ENCODE measurements around the gene CLASP2. TPM values are rescaled to one million over a fixed set of nuclear protein-coding genes. Genes with fewer than 3 reads are reported as not detected.
"Not testable (repeated sequence)": the region's sequence is repeated elsewhere in the genome, so short reads cannot be mapped to it uniquely, and the experiment has no call there.

The CLASP2 gene
- total RNA-seq (2012; rRNA removed): 35.0 and 35.6 TPM in 2 replicates

- Histone ChIP-seq H3K27me3 (ENCODE audit: control insufficient read depth, insufficient read depth, low read length) (no peaks in the 10 kb centered on the region), H3K9ac (ENCODE audit: low read depth, low read length) (peak within 1 kb of the TSS; percentile 91), H3K36me3 (ENCODE audit: insufficient read depth, low read length) (no peaks in the 10 kb centered on the region), H3K4me3 (ENCODE audit: low read length) (peak within 1 kb of the TSS; percentile 96), H3K9me3 (replicated peaks; ENCODE audit: low read length) (no peaks in the 10 kb centered on the region), H3K4me2 (ENCODE audit: low read length) (peak within 1 kb of the TSS; percentile 88), H3K4me1 (ENCODE audit: control insufficient read depth, insufficient read depth, low read length) (peaks cover 18% of the 10 kb centered on the region)
Observed at GRCh38 chr3:33717866-33718594, at the start of gene CLASP2. Gene CLASP2 (minus strand): TSS chr3:33718254. CDS start chr3:33718002, 252 bp downstream.

- Histone ChIP-seq H3K27me3 (ENCODE audit: control insufficient read depth, insufficient read depth, low read length) (no peaks in the 10 kb centered on the region), H3K36me3 (ENCODE audit: insufficient read depth, low read length) (no peaks in the 10 kb centered on the region), H3K4me2 (ENCODE audit: low read length) (no peak overlapping the region), H3K9ac (ENCODE audit: low read depth, low read length) (no peak overlapping the region), H3K9me3 (replicated peaks; ENCODE audit: low read length) (no peaks in the 10 kb centered on the region), H3K4me3 (ENCODE audit: low read length) (no peak overlapping the region), H3K4me1 (ENCODE audit: control insufficient read depth, insufficient read depth, low read length) (no peaks in the 10 kb centered on the region)
Observed at GRCh38 chr3:33758864-33759263, 40.8 kb upstream of the CLASP2 start.

- no peaks in the 10 kb centered on the region for H3K4me1 ChIP-seq (ENCODE audit: control insufficient read depth, insufficient read depth, low read length)
- no peaks in the 10 kb centered on the region for H3K27me3 ChIP-seq (ENCODE audit: control insufficient read depth, insufficient read depth, low read length)
- no peaks in the 10 kb centered on the region for H3K9me3 ChIP-seq (replicated peaks; ENCODE audit: low read length)
- no peak overlapping the region for H3K4me3 ChIP-seq (ENCODE audit: low read length)
- no peak overlapping the region for H3K9ac ChIP-seq (ENCODE audit: low read depth, low read length)
- H3K4me2 ChIP-seq (ENCODE audit: low read length): no peak overlapping the region
- no peaks in the 10 kb centered on the region for H3K36me3 ChIP-seq (ENCODE audit: insufficient read depth, low read length)
Observed at GRCh38 chr3:33758281-33758680, 40.2 kb upstream of the CLASP2 start.

GRCh38 chr3:33754391-33754790 lies 36.3 kb upstream of the CLASP2 start:
- not testable (repeated sequence) for H3K4me3 ChIP-seq (ENCODE audit: low read length); H3K9ac ChIP-seq (ENCODE audit: low read depth, low read length); H3K4me2 ChIP-seq (ENCODE audit: low read length); H3K9me3 ChIP-seq (replicated peaks; ENCODE audit: low read length); H3K27me3 ChIP-seq (ENCODE audit: control insufficient read depth, insufficient read depth, low read length); H3K36me3 ChIP-seq (ENCODE audit: insufficient read depth, low read length)
- peaks cover 14% of the 10 kb centered on the region for H3K4me1 ChIP-seq (ENCODE audit: control insufficient read depth, insufficient read depth, low read length)

GRCh38 chr3:33751336-33751735 lies 33.3 kb upstream of the CLASP2 start:
- no peaks in the 10 kb centered on the region for H3K9me3 ChIP-seq (replicated peaks; ENCODE audit: low read length)
- H3K9ac ChIP-seq (ENCODE audit: low read depth, low read length): no peak overlapping the region
- H3K4me1 ChIP-seq (ENCODE audit: control insufficient read depth, insufficient read depth, low read length): peaks cover 19% of the 10 kb centered on the region
- no peaks in the 10 kb centered on the region for H3K27me3 ChIP-seq (ENCODE audit: control insufficient read depth, insufficient read depth, low read length)
- no peak overlapping the region for H3K4me3 ChIP-seq (ENCODE audit: low read length)
- H3K36me3 ChIP-seq (ENCODE audit: insufficient read depth, low read length): no peaks in the 10 kb centered on the region
- H3K4me2 ChIP-seq (ENCODE audit: low read length): peak overlapping the region; percentile 11

- H3K9me3 ChIP-seq (replicated peaks; ENCODE audit: low read length): no peaks in the 10 kb centered on the region
- peaks cover 19% of the 10 kb centered on the region for H3K4me1 ChIP-seq (ENCODE audit: control insufficient read depth, insufficient read depth, low read length)
- no peak overlapping the region for H3K4me3 ChIP-seq (ENCODE audit: low read length)
- peak overlapping the region; percentile 61 for H3K4me2 ChIP-seq (ENCODE audit: low read length)
- no peak overlapping the region for H3K9ac ChIP-seq (ENCODE audit: low read depth, low read length)
- no peaks in the 10 kb centered on the region for H3K27me3 ChIP-seq (ENCODE audit: control insufficient read depth, insufficient read depth, low read length)
- no peaks in the 10 kb centered on the region for H3K36me3 ChIP-seq (ENCODE audit: insufficient read depth, low read length)
Observed at GRCh38 chr3:33750211-33750548, 32.1 kb upstream of the CLASP2 start.

GRCh38 chr3:33749546-33750210 lies 31.6 kb upstream of the CLASP2 start:
- peak overlapping the region; percentile 61 for H3K4me2 ChIP-seq (ENCODE audit: low read length)
- H3K27me3 ChIP-seq (ENCODE audit: control insufficient read depth, insufficient read depth, low read length): no peaks in the 10 kb centered on the region
- no peaks in the 10 kb centered on the region for H3K9me3 ChIP-seq (replicated peaks; ENCODE audit: low read length)
- H3K9ac ChIP-seq (ENCODE audit: low read depth, low read length): no peak overlapping the region
- H3K4me3 ChIP-seq (ENCODE audit: low read length): no peak overlapping the region
- H3K36me3 ChIP-seq (ENCODE audit: insufficient read depth, low read length): no peaks in the 10 kb centered on the region
- peaks cover 19% of the 10 kb centered on the region for H3K4me1 ChIP-seq (ENCODE audit: control insufficient read depth, insufficient read depth, low read length)

- no peak overlapping the region for H3K4me2 ChIP-seq (ENCODE audit: low read length)
- peaks cover 19% of the 10 kb centered on the region for H3K4me1 ChIP-seq (ENCODE audit: control insufficient read depth, insufficient read depth, low read length)
- no peaks in the 10 kb centered on the region for H3K9me3 ChIP-seq (replicated peaks; ENCODE audit: low read length)
- no peak overlapping the region for H3K9ac ChIP-seq (ENCODE audit: low read depth, low read length)
- H3K4me3 ChIP-seq (ENCODE audit: low read length): no peak overlapping the region
- H3K36me3 ChIP-seq (ENCODE audit: insufficient read depth, low read length): no peaks in the 10 kb centered on the region
- H3K27me3 ChIP-seq (ENCODE audit: control insufficient read depth, insufficient read depth, low read length): peaks cover 3% of the 10 kb centered on the region
Observed at GRCh38 chr3:33746416-33747116, 28.5 kb upstream of the CLASP2 start.

- Histone ChIP-seq H3K27me3 (ENCODE audit: control insufficient read depth, insufficient read depth, low read length) (peaks cover 2% of the 10 kb centered on the region), H3K36me3 (ENCODE audit: insufficient read depth, low read length) (no peaks in the 10 kb centered on the region)
Observed at GRCh38 chr3:33737146-33737545, 19.1 kb upstream of the CLASP2 start.

GRCh38 chr3:33732394-33732793 lies 14.3 kb upstream of the CLASP2 start:
- H3K27me3 ChIP-seq (ENCODE audit: control insufficient read depth, insufficient read depth, low read length): no peaks in the 10 kb centered on the region
- no peaks in the 10 kb centered on the region for H3K4me1 ChIP-seq (ENCODE audit: control insufficient read depth, insufficient read depth, low read length)
- no peak overlapping the region for H3K4me3 ChIP-seq (ENCODE audit: low read length)
- H3K9ac ChIP-seq (ENCODE audit: low read depth, low read length): no peak overlapping the region
- H3K9me3 ChIP-seq (replicated peaks; ENCODE audit: low read length): no peaks in the 10 kb centered on the region
- H3K36me3 ChIP-seq (ENCODE audit: insufficient read depth, low read length): no peaks in the 10 kb centered on the region
- no peak overlapping the region for H3K4me2 ChIP-seq (ENCODE audit: low read length)

More at GRCh38 chr3:33737146-33737545, 19.1 kb upstream of the CLASP2 start:
- H3K4me1 ChIP-seq (ENCODE audit: control insufficient read depth, insufficient read depth, low read length): no peaks in the 10 kb centered on the region
- no peak overlapping the region for H3K4me3 ChIP-seq (ENCODE audit: low read length)
- no peaks in the 10 kb centered on the region for H3K9me3 ChIP-seq (replicated peaks; ENCODE audit: low read length)
- H3K9ac ChIP-seq (ENCODE audit: low read depth, low read length): no peak overlapping the region
- H3K4me2 ChIP-seq (ENCODE audit: low read length): no peak overlapping the region

- Histone ChIP-seq H3K4me1 (ENCODE audit: control insufficient read depth, insufficient read depth, low read length) (no peaks in the 10 kb centered on the region), H3K4me2 (ENCODE audit: low read length) (no peak overlapping the region), H3K4me3 (ENCODE audit: low read length) (no peak overlapping the region), H3K9me3 (replicated peaks; ENCODE audit: low read length) (no peaks in the 10 kb centered on the region), H3K36me3 (ENCODE audit: insufficient read depth, low read length) (no peaks in the 10 kb centered on the region), H3K27me3 (ENCODE audit: control insufficient read depth, insufficient read depth, low read length) (no peaks in the 10 kb centered on the region), H3K9ac (ENCODE audit: low read depth, low read length) (no peak overlapping the region)
Observed at GRCh38 chr3:33729993-33730392, 11.9 kb upstream of the CLASP2 start.

All from skeletal muscle satellite cell (primary cell).